Measurements from ENCODE around the gene GMNN.
"Not testable (repeated sequence)": the region's sequence is repeated elsewhere in the genome, so short reads cannot be mapped to it uniquely, and the experiment has no call there.

Gene GMNN

DNA sequence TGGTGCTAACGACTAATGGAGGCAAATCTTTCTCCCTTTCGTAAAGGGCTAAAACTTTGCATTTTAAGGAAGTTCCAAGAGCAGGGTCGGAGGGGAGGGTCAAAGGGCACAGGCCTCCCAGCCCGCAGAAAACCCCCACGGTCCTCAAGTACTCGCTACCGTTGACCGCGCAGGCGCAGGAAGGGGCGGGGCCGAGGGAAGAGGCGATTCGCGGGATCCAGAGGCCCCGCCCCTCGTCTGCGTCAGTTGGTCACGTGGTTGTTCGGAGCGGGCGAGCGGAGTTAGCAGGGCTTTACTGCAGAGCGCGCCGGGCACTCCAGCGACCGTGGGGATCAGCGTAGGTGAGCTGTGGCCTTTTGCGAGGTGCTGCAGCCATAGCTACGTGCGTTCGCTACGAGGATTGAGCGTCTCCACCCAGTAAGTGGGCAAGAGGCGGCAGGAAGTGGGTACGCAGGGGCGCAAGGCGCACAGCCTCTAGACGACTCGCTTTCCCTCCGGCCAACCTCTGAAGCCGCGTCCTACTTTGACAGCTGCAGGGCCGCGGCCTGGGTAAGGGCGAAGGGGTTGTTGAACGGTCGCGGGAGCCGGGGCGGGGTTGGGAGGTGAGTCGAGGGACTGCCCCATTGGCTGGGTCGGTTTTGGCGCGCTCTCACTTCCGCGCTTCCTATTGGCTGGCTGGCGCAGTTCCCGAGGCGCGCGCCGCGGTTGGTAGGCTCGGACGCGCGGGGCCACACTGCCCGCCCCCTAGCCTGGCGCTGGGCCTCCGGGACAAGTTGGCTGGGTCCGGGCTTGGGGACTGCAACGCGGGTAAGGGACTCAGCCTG is at the start of gene GMNN:
TSS of gene GMNN (plus strand) at position 242 of the 824 bp plus-strand sequence. CDS start 2,310 bp downstream, outside the sequence.
- DNase-seq, result peak; percentile 98

DNA sequence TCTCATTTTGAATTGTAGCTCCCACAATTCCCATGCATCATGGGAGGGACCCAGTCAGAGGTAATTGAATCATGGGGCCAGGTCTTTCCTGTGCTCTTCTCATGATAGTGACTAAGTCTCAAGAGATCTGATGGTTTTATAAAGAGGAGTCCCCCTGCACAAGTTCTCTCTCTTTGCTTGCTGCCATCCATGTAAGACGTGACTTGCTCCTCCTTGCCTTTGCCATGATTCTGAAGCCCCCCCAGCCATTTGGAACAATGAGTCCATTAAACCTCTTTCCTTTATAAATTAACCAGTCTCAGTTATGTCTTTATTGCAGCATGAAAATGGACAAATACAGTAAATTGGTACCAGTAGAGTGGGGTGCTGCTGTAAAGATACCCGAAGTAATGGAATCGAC is 44.1 kb upstream of the GMNN start:
- not testable (repeated sequence) for DNase-seq

DNA sequence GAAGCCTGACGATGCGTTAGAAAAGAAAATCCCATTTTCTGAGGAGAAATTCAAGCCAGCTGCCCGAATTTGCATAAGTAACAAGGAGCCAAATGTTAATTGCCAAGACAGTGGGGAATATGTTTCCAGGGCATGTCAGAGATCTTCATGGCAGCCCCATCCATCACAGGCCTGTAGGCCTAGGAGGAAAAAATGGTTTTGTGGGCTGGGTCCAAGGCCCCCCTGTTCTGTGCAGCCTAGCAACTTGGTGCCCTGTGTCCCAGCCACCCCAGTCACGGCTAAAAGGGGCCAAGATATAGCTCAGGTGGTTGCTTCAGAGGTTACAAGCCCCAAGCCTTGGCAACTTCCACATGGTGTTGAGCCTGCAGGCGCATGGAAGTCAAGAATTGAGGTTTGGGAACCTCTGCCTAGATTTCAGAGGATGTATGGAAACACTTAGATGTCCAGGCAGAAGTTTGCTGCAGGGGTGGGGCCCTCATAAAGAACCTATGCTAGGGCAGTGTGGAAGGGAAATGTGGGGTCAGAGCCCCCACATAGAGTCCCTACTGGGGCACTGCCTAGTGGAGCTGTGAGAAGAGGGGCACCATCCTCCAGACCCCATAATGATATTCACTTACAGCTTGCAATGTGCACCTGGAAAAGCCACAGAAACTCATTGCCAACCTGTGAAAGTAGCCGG is 43.1 kb upstream of the GMNN start:
- not testable (repeated sequence) for DNase-seq

DNA sequence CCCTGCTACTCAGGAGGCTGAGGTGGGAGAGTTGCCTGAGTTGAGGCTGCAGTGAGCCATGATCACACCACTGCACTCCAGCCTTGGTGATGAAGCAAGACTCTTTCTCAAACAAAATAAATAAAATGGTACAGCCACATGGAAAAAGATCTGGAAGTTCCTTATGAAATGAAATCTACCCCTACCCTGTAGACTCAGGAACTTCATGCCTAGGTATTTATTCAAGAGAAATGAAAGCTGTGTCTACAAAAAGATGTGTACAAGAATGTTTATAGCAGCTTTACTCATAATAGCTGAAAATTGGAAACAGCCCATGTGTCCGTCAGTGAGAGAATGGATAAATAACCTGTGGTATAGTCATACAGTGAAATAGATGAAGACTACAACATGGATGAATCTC is 40.6 kb upstream of the GMNN start:
- DNase-seq, result no peak

DNA sequence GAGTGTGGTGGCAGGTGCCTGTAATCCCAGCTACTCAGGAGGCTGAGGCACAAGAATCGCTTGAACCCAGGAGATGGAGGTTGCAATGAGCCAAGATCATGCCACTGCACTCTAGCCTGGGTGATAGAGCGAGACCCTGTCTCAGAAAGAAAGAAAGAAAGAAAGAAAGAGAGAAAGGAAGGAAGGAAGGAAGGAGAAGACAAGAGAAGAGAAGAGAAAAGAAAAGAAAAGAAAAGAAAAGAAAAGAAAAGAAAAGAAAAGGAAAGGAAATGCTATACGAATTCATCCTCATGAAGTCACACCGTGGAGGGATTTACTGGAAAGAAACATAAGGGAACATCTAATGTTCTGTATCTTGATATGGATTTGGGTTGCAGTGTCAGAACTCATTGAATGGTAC is 40.0 kb upstream of the GMNN start:
- not testable (repeated sequence) for DNase-seq

DNA sequence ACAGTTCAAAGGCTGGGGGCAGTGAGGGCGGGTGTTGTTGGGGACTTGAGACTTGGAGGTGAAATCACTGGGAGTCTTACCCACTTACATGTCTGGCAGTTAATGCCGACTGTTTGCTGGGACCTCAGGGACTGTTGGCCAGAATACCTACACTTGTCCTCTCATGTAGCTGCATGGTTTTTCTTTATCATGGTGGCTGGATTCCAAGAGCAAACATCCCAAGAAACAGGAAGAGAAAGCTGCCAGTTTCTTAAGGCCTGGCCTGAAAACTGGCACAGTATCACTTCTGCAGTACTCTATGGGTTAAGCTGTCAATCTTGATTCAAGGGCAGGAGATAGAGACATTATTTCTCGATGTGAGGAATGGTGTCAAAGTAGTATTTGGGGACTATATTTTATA is 36.0 kb upstream of the GMNN start:
- DNase-seq, result no peak

DNA sequence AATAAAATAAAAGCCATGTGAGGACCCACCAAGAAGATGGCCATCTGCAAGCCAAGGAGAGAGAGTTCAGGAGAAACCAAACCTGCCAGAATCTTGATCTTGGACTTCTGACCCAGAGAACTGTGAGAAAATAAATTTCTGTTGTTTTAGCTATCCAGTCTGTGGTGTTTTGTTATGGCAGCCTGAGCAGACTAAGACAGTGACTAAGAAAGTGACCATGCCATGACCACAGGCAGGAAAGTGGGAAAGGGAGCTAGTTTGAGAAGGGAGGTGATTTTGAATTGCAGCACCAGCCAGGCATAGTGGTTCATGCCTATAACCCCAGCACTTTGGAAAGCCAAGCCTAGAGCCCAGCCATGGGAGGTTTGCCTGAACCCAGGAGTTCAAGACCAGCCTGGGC is 33.9 kb upstream of the GMNN start:
- DNase-seq, result no peak

DNA sequence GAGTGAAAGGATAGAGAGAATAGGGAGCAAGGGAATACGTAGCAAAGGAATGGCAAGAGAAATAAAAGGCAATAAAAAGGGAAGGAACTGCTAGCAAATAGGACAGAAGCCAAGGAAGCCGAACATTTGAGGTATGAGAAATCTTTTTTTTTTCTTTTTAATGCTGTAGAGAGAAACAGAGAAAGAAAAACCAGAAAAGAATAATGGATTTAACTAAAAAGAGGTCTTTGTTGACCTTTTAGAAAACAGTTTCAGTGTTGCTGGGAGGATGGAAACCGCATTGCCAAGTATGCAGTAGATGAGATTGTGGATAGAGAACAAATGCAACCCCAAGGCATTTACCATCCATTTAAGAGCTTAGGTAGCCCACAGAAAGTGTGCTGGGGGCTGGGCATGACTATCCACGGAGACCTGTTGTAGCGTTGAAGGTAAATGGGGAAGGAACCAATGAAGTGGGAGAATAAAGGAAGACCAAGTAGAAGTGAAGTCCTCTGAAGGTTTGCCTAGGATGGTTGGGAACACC is 32.5 kb upstream of the GMNN start:
- DNase-seq, result no peak

DNA sequence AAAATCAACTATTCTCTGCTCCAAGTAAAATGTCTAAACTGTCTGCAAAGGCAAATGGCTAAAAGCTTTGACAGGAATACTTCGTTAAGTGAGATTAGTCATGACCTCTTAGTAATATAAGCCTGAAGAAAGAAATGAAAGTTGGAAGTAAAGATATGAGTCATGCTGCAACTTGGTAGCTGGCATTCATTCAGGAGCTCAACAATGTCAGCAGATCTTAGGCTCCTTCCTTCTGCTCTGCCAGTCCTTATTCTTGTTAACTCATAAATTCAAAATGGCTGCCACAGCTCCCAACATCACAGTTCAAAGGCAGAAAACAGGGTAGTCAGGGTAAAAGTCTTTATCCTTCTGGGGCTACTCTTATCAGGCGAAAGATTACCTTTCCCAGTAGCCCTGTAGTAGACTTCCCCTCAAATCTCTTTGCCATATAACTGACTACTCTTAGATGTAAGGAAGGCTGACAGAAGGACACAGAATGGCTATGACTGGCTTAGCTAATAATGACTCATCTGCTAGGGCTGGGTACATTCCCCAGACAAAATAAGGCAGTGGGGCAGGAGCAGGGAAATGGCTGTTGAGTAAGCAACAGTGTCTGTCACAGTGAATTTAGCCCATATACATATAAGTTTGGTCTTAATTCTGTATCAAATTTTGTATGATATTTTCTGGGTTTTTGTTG is 31.3 kb upstream of the GMNN start:
- peak; percentile 4 to 7 for DNase-seq

DNA sequence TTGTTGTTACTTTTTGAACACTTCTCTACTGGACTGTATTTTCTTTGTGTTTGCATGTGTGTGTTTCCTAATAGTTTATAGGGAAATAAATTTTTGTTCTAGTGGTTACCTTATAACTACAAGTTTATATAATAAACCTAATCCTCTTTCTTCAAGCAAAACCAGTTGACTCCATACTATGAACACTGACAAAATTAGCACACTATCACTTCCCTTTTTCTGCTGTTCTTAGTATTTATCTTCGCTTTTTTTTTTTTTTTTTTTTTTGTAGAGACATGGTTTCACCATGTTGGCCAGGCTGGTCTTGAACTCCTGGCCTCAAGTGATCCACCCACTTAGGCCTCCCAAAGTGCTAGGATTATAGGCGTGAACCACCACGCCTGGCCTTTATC is 30.8 kb upstream of the GMNN start:
- no peak for DNase-seq

DNA sequence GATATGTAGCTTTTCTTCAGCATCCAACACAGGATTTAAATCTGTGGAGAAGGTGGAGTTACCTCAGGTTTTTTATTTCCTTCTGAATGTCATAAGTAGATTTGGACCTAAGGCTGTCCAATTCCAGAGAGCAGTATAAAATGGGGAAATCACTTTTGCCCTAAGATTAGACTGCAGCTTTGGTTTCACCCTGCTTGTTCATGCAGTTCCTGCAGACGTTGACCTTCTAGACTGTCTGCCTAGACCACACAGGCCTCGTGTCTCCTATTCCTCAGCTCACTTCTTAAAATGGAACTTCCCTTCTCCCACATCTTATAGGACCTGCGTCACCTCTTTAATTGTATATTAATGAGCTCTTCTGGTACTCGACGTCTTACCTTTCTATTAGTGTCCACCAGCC is 29.8 kb upstream of the GMNN start:
- no peak for DNase-seq

DNA sequence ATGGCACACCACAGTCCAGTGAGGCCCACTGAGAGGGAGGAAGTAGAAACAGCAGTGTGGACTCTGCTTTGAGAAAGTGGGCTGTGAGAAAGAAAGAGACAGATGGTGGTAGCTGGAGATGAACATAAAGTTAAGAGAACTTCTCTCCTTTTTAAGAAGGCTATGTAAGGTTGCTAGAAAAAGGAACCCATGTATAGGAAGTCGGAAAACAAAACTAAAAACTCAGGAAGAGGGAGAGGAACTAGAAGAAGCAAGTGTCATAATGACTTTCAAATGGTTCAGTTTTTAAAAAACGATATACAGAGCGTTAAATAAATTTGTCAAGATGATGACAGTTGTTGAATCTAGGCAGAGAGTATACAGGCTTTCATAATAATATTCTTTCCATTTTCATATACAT is 25.4 kb upstream of the GMNN start:
- DNase-seq, result no peak

DNA sequence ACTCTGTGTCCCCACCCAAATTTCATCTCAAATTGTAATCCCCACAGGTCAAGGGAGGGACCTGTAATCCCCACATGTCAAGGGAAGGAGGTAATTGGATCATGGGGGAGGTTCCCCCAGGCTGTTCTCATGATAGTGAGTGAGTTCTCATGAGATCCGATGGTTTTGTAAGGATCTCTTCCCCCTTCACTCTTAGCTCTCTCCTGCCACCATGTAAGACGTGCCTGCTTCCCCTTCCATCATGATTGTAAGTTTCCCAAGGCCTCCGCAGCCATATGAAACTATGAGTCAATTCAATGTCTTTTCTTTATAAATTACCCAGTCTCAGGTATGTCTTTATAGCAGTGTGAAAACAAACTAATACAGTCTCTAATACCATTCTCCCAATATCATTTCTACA is 23.9 kb upstream of the GMNN start:
- DNase-seq, result not testable (repeated sequence)

DNA sequence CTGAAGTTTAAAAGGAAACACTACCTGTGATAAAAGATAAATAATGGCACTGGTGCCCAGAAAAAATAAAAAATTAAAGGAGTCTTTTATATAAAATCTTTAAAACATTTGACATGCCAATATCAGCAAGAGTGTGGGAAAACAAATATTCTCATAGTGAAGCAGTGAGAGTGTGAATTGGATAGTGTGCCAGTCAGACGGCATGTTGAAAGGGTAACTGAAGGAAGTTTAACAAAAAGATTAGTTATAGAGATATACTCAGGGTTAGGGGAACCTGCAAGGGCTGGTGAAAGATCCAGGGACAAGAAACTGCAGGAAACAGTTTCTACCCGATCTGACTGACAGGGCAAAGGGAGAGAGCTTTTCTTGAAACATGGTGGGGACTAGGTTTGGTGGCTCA is 22.2 kb upstream of the GMNN start:
- DNase-seq, result no peak

DNA sequence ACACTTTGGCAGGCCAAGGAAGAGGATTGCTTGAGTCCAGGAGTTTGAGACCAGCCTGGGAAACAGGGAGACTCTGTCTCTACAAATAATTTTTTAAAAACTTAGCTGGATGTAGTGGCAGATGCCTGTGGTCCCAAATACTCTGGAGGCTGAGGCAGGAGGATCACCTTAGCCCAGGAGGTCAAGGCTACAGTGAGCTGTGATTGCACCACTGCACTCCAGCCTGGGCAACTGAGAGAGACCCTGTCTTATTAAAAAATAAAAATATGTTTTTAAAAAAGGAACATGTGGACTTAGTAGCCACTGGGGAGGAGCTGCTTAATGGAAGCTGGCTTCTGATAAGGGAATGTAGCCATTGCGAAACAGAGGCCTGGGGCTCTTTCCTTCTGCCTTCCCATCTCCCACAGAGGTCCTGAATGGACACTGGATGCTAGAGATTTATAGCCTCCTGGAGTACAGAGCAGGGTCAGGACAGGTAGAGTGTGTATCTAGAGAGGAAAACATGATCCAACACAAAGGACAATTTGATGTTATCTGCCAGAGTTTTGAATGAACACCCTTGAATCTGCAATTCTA is 21.7 kb upstream of the GMNN start:
- no peak for DNase-seq

DNA sequence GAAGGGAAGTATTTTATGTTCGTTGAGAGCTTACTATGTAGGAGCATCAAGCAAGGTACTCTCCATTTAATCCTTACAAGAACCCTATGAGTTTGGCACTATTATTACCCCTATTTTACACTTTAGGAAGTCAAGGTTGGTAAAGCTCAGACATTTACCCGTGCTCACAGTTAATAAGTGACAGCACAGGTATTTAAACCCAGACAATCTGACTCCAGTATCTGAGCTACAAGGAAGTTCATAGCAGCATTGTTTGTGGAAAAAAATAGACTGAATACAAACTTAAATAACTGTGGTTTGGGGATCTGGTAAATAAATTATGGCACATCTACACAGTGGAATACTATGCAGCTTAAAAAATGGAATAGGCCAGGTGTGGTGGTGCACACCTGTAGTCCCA is 21.2 kb upstream of the GMNN start:
- DNase-seq, result no peak

DNA sequence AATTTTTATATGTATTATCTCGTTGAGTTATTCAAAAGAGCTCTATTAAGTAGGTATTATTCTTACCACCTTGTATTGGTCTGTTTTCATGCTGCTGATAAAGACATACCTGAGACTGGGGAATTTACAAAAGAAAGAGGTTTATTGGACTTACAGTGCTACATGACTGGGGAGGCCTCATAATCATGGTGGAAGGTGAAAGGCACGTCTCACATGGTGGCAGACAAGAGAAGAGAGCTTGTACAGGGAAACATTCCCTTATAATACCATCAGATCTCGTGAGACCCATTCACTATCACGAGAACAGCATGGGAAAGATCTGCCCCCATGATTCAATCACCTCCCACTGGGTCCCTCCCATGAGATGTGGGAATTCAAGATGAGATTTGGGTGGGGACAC is 20.4 kb upstream of the GMNN start:
- not testable (repeated sequence) for DNase-seq

DNA sequence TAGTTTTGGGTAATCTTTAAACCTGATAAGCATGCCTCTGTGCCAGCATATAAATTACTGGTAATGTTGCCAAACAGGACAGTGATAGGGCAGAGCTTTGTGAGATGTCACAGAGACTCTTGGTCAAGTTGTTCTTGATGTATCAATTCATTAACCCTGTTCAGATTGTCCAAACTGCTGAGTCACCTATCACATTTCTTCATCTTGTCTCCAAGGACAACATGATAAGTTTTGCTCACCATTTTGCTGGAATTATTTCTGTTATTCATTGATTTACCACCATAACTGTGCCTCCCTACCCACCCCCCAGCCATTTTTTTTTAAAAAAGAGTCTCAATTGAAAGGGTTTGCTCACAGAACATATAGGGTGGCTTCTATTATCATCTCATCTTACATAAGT is 19.5 kb upstream of the GMNN start:
- no peak for DNase-seq

DNA sequence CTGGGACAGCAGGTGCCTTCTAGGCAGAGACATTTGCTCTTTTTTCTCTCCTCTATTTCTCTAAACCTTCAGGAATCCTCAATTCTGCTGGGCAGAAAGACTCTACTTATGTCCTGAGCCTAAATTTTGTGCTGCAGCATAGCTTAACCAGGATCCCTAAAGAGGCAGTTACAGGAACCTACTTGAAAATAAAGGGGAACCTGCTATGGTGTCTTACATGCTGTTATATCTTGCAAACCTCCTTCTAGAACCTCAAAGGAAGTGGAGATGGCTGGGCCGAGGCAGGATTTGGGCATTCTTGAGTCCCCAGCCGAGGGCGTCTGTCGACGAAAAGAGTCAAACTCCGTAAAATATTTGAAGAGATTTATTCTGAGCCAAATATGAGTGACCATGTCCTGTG is 17.1 kb upstream of the GMNN start:
- DNase-seq, result no peak

DNA sequence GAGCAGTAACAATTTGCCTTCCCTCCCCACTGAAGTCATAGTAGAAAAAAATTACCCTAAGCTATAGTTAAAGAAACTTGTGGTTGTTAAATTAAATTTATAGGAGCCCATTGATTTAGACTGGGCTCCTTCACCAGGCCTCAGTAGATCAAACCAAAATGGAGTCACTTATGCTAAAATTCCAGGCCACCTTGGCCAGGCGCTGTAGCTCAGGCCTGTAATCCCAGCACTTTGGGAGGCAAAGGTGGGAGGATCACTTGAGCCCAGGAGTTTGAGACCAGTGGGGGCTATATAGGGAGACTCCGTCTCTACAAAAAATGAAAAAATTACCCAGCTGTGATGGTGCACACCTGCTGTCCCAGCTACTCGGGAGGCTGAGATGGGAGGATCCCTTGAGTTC is 15.0 kb upstream of the GMNN start:
- no peak for DNase-seq

DNA sequence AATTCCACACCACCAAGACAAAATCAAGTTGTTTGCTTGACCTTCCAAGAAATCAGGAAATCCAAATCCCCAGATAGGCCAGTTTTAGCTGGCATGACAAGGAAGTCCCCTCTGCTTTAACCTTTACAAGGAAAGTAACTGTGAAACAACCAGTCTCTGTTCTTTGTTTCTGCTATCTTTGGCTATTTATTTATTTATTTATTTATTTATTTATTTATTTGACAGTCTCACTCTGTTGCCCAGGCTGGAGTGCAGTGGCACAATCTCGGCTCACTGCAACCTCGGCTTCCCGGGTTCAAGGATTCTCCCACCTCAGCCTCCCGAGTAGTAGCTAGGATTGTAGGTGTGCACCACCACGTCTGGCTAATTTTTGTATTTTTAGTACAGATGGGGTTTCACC is 14.5 kb upstream of the GMNN start:
- DNase-seq, result no peak

DNA sequence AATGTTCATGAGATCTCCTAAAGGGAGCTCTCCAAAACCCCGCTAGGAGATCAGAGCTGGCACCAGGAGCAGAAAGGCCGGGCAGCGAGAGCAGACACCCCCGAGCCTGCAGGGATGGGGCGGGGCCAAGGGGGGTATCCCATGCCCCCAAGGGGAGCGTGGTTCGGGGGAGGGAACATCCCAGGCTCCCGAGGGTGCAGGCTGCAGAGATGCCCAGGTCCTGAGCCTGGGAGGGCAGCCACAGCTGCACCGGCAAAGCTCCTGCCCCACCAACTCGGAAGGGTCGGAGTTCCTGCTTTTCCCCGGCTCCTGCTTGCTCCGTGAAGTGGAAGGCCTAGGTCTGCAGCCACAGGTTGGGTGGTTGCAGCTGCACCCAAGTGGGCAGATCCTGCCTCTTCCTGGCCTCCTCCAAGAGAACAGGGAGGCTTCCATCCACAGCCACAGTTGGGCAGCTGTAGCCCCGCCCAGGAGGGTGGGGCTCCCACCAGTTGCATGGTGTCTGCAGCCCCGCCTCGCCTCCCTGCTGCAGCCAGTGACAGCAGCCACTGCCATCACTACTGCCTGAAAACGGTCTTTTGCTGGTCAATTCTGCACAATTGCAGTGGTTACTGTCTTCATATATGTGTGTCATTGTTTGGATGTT is 13.4 kb upstream of the GMNN start:
- no peak for DNase-seq

DNA sequence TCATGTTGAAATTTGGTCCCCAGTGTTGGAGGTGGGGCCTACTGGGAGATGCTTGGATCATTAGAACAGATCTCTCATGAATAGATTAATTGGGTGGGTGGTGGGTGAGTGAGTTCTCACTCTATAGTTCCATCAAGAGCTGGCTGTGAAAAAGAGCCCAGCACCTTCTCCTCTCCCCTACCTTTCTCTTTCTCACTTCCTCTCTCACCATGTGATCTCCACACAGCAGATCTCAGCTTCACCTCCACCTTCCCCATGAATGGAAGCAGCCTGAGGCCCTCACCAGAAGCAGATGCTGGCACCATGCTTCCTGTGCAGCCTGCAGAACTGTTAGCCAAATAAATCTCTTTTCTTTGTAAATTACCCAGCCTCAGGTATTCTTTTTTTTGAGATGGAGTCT is 12.9 kb upstream of the GMNN start:
- no peak for DNase-seq
